ENCODE measurements around the gene LUZP2.

Gene LUZP2

GRCh38 chr11:24781288-24781687 is 284.4 kb downstream of the LUZP2 start:
- TF ChIP-seq, protein P1, sequence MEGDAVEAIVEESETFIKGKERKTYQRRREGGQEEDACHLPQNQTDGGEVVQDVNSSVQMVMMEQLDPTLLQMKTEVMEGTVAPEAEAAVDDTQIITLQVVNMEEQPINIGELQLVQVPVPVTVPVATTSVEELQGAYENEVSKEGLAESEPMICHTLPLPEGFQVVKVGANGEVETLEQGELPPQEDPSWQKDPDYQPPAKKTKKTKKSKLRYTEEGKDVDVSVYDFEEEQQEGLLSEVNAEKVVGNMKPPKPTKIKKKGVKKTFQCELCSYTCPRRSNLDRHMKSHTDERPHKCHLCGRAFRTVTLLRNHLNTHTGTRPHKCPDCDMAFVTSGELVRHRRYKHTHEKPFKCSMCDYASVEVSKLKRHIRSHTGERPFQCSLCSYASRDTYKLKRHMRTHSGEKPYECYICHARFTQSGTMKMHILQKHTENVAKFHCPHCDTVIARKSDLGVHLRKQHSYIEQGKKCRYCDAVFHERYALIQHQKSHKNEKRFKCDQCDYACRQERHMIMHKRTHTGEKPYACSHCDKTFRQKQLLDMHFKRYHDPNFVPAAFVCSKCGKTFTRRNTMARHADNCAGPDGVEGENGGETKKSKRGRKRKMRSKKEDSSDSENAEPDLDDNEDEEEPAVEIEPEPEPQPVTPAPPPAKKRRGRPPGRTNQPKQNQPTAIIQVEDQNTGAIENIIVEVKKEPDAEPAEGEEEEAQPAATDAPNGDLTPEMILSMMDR (IDR thresholded peaks at IDR 0.05; ENCODE audit: insufficient read depth, low read length, poor library complexity, severe bottlenecking) = no peak
- Histone ChIP-seq H3K36me3 (ENCODE audit: control insufficient read depth, insufficient read depth, low read length) (no peaks in the 10 kb centered on the region), H3K4me3 (replicated peaks; ENCODE audit: low read depth, low read length) (no peak overlapping the region), H3K27me3 (replicated peaks; ENCODE audit: control insufficient read depth, insufficient read depth, low read length) (no peaks in the 10 kb centered on the region)
- DNase-seq (ENCODE audit: extremely low read depth, insufficient read length) = no peak

DNA sequence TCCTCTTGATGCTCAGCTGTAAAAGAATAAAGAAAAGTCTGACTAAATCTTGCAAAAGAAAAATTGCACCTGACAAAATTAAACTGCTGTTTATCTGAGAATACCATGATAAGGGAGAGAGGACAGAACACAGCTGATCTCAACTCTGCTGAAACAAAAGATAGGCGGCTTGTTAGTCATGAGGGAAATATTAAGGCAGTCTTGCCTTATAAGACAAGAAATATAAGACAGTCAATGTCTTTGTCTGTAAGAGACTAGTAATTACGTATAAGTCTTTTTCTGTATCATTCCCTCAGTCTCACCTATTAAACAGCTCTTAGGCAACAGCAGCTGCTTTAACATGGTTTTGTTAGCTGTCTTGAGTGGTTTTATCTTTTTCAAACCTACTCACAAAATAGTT is 296.6 kb downstream of the LUZP2 start:
- H3K36me3 ChIP-seq (ENCODE audit: control insufficient read depth, insufficient read depth, low read length) = no peaks in the 10 kb centered on the region
- no peak for DNase-seq (ENCODE audit: extremely low read depth, insufficient read length)
- TF ChIP-seq, protein P1 (IDR thresholded peaks at IDR 0.05; ENCODE audit: insufficient read depth, low read length, poor library complexity, severe bottlenecking) = no peak

DNA sequence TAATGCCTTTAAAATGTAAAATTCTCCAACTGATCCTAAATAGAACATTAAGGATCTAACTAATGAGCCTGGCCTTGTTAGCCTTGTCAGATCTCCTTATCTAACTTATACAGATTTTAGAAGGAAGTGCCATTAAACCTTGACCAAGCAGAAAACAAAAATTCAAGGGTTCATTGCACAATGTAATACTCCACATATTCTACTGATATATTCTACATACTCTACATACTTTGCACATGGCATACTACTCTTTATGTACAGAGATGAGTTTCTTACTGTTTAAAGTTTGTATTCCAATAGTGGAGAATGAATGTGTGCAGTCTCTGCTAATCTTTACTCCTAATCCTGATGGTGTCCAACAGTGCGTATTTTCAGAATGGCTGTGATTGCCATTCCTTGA is 297.2 kb downstream of the LUZP2 start:
- Histone ChIP-seq H3K4me3 (replicated peaks; ENCODE audit: low read depth, low read length) (no peak overlapping the region), H3K27me3 (replicated peaks; ENCODE audit: control insufficient read depth, insufficient read depth, low read length) (no peaks in the 10 kb centered on the region), H3K36me3 (ENCODE audit: control insufficient read depth, insufficient read depth, low read length) (no peaks in the 10 kb centered on the region)
- DNase-seq (ENCODE audit: extremely low read depth, insufficient read length) = no peak
- TF ChIP-seq, protein P1 (IDR thresholded peaks at IDR 0.05; ENCODE audit: insufficient read depth, low read length, poor library complexity, severe bottlenecking) = no peak

More for the DNA sequence above, 296.6 kb downstream of the LUZP2 start:
- H3K27me3 ChIP-seq (replicated peaks; ENCODE audit: control insufficient read depth, insufficient read depth, low read length) = no peaks in the 10 kb centered on the region
- no peak overlapping the region for H3K4me3 ChIP-seq (replicated peaks; ENCODE audit: low read depth, low read length)

DNA sequence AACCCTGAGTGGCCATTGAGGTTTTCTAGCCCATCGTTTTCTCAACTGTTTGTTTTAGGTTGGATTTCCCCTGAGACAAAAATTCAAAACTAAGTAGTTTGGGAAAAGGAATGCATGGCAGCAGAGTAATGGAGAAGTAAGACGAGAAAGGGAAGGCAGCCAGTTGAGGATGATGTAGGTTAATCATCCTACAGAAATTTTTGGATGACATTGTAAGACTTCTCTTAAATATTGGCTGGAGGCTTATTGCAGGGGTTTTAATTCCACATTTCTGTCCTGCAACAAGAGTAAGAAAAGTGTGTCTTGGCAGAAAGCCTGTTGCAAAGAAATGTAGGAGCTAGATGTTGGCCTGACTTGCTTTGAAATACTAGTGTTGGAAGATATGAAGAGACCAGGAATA is 308.8 kb downstream of the LUZP2 start:
- no peak for DNase-seq (ENCODE audit: extremely low read depth, insufficient read length)
- TF ChIP-seq, protein P1 (IDR thresholded peaks at IDR 0.05; ENCODE audit: insufficient read depth, low read length, poor library complexity, severe bottlenecking) = no peak
- Histone ChIP-seq H3K36me3 (ENCODE audit: control insufficient read depth, insufficient read depth, low read length) (no peaks in the 10 kb centered on the region), H3K27me3 (replicated peaks; ENCODE audit: control insufficient read depth, insufficient read depth, low read length) (no peaks in the 10 kb centered on the region), H3K4me3 (replicated peaks; ENCODE audit: low read depth, low read length) (no peak overlapping the region)

DNA sequence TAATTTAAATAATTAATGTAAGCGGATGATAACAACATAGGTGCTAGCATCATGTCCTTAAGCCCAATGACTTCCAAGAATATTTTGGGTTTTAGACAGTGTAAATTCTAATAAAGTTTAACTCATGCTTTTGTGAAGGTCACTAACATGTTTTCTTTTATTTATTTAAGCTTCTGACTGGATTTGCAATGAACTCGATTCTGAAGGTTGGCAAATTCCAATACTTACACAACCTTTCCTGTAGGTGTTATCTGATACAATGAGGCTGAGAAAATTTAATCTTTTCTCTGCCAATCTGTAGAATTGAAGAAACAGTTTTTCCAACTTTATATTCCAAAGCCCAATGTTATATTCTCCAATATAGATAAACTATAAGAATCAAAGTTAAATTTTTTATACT is 311.3 kb downstream of the LUZP2 start:
- Histone ChIP-seq H3K27me3 (replicated peaks; ENCODE audit: control insufficient read depth, insufficient read depth, low read length) (no peaks in the 10 kb centered on the region), H3K4me3 (replicated peaks; ENCODE audit: low read depth, low read length) (no peak overlapping the region), H3K36me3 (ENCODE audit: control insufficient read depth, insufficient read depth, low read length) (no peaks in the 10 kb centered on the region)
- TF ChIP-seq, protein P1 (IDR thresholded peaks at IDR 0.05; ENCODE audit: insufficient read depth, low read length, poor library complexity, severe bottlenecking) = no peak
- DNase-seq (ENCODE audit: extremely low read depth, insufficient read length) = no peak

DNA sequence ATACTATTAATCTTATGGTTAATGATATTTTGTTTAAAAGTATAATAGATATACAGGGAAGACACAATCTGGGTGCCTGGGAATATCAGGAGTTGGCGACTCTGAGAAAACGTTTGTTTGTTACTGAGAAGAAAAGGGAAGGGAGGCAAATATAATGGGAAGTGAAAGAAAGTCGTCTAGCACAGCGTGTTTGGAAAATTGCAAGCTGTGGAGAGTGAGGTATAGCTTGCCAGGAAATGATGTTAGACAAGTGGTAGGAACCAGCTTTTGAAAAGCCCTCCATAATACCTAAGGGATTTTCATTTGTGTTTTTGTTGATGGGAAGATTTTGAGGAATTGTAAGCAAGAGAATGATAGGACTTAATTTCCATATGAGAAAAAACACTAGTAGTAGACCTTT is 322.2 kb downstream of the LUZP2 start:
- Histone ChIP-seq H3K27me3 (replicated peaks; ENCODE audit: control insufficient read depth, insufficient read depth, low read length) (no peaks in the 10 kb centered on the region), H3K36me3 (ENCODE audit: control insufficient read depth, insufficient read depth, low read length) (no peaks in the 10 kb centered on the region), H3K4me3 (replicated peaks; ENCODE audit: low read depth, low read length) (no peak overlapping the region)
- TF ChIP-seq, protein P1 (IDR thresholded peaks at IDR 0.05; ENCODE audit: insufficient read depth, low read length, poor library complexity, severe bottlenecking) = no peak
- no peak for DNase-seq (ENCODE audit: extremely low read depth, insufficient read length)
